ENCODE measurements around the gene OR6K3. TPM values are rescaled to one million over a fixed set of nuclear protein-coding genes. Genes with fewer than 3 reads are reported as not detected.

Gene OR6K3
- not detected for polyA plus RNA-seq
- long read RNA-seq, donor 1: 0 reads
- long read RNA-seq, donor 2: 0 reads
- long read RNA-seq, donor 3: 0 reads
- long read RNA-seq, donor 4: 0 reads
- long read RNA-seq, donor 5: 0 reads
- long read RNA-seq, donor 6: 0 reads
- long read RNA-seq, donor 7: 0 reads
- long read RNA-seq, donor 8: 0 reads
- long read RNA-seq, donor 9: 0 reads
- long read RNA-seq, donor 10: 0 reads
- long read RNA-seq, donor 11: 0 reads

DNA sequence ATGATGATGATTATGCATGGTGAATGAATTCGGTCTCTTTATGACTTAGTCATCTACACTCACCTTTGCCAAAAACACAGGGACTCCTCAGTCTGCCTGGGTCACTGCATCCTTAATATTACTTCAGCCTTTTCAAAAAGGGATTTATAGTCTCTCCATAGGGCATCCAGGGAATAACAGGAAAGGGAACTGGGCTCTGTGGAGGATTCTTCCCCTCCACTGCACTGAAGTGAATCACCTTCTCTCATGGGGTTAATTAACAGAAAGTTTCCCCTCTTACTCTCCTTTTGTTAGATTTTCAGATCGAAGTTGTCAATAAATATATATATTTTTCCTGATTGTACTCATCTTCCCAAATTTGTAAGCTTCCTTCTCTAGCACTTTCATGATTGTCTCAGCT, at the start of gene OR6K3:
Gene OR6K3 (minus strand): TSS at position 101 of the 400 bp plus-strand sequence. CDS start 2,605 bp downstream, outside the sequence.
- DNase-seq: no peak

GRCh38 chr1:158754420-158754819, 33.9 kb upstream of the OR6K3 start, which contains the start of gene OR6K6:
TSS of gene OR6K6 (plus strand) at chr1:158754720. CDS start at chr1:158754888, 168 bp downstream.
- DNase-seq: no peak
- no CpG with 5 or more reads among the region's 2 CpGs for WGBS (ENCODE audit: insufficient coverage, low lambda C conversion rate)

More for the DNA sequence above, at the start of gene OR6K3:
- H3K36me3 ChIP-seq (ENCODE audit: control insufficient read depth, insufficient read depth, low read length): no peaks in the 10 kb centered on the region
- no peaks in the 10 kb centered on the region for H3K27me3 ChIP-seq (ENCODE audit: control insufficient read depth, insufficient read depth, low read length)
- H3K27ac ChIP-seq (ENCODE audit: low read length): no peak within 1 kb of the TSS
- H3K9me3 ChIP-seq (ENCODE audit: control insufficient read depth, low read depth, low read length): no peaks in the 10 kb centered on the region
- H3K4me3 ChIP-seq (ENCODE audit: low read length): no peak within 1 kb of the TSS
- no peaks in the 10 kb centered on the region for H3K4me1 ChIP-seq (ENCODE audit: control insufficient read depth, insufficient read depth, low read length)
- WGBS (ENCODE audit: insufficient coverage, low lambda C conversion rate): 100% methylated on average over 2 of the region's 2 CpGs

GRCh38 chr1:158752155-158752712, 31.7 kb upstream of the OR6K3 start:
- DNase-seq: no peak
- Histone ChIP-seq H3K4me3 (ENCODE audit: low read length) (no peak overlapping the region), H3K36me3 (ENCODE audit: control insufficient read depth, insufficient read depth, low read length) (no peaks in the 10 kb centered on the region), H3K4me1 (ENCODE audit: control insufficient read depth, insufficient read depth, low read length) (no peaks in the 10 kb centered on the region), H3K27me3 (ENCODE audit: control insufficient read depth, insufficient read depth, low read length) (no peaks in the 10 kb centered on the region), H3K27ac (ENCODE audit: low read length) (no peak overlapping the region), H3K9me3 (ENCODE audit: control insufficient read depth, low read depth, low read length) (no peaks in the 10 kb centered on the region)
- WGBS (ENCODE audit: insufficient coverage, low lambda C conversion rate): no CpG with 5 or more reads among the region's 9 CpGs

More at GRCh38 chr1:158754420-158754819, 33.9 kb upstream of the OR6K3 start, which contains the start of gene OR6K6:
- no peaks in the 10 kb centered on the region for H3K36me3 ChIP-seq (ENCODE audit: control insufficient read depth, insufficient read depth, low read length)
- no peaks in the 10 kb centered on the region for H3K4me1 ChIP-seq (ENCODE audit: control insufficient read depth, insufficient read depth, low read length)
- no peaks in the 10 kb centered on the region for H3K27me3 ChIP-seq (ENCODE audit: control insufficient read depth, insufficient read depth, low read length)
- no peaks in the 10 kb centered on the region for H3K9me3 ChIP-seq (ENCODE audit: control insufficient read depth, low read depth, low read length)
- no peak within 1 kb of the TSS for H3K27ac ChIP-seq (ENCODE audit: low read length)
- no peak within 1 kb of the TSS for H3K4me3 ChIP-seq (ENCODE audit: low read length)

GRCh38 chr1:158735848-158736247, 15.3 kb upstream of the OR6K3 start:
- Histone ChIP-seq H3K27me3 (ENCODE audit: control insufficient read depth, insufficient read depth, low read length) (no peaks in the 10 kb centered on the region), H3K4me3 (ENCODE audit: low read length) (no peak overlapping the region), H3K4me1 (ENCODE audit: control insufficient read depth, insufficient read depth, low read length) (no peaks in the 10 kb centered on the region), H3K9me3 (ENCODE audit: control insufficient read depth, low read depth, low read length) (no peaks in the 10 kb centered on the region), H3K36me3 (ENCODE audit: control insufficient read depth, insufficient read depth, low read length) (no peaks in the 10 kb centered on the region), H3K27ac (ENCODE audit: low read length) (no peak overlapping the region)
- DNase-seq: no peak

- no peaks in the 10 kb centered on the region for H3K4me1 ChIP-seq (ENCODE audit: control insufficient read depth, insufficient read depth, low read length)
- H3K9me3 ChIP-seq (ENCODE audit: control insufficient read depth, low read depth, low read length): no peaks in the 10 kb centered on the region
- H3K27me3 ChIP-seq (ENCODE audit: control insufficient read depth, insufficient read depth, low read length): no peaks in the 10 kb centered on the region
- H3K27ac ChIP-seq (ENCODE audit: low read length): no peak overlapping the region
- DNase-seq: no peak
- H3K4me3 ChIP-seq (ENCODE audit: low read length): no peak overlapping the region
- WGBS (ENCODE audit: insufficient coverage, low lambda C conversion rate): 60% methylated on average over 1 of the region's 2 CpGs
- H3K36me3 ChIP-seq (ENCODE audit: control insufficient read depth, insufficient read depth, low read length): no peaks in the 10 kb centered on the region
Measured at GRCh38 chr1:158732524-158732923, 12.0 kb upstream of the OR6K3 start.

- no peaks in the 10 kb centered on the region for H3K9me3 ChIP-seq (ENCODE audit: control insufficient read depth, low read depth, low read length)
- H3K27me3 ChIP-seq (ENCODE audit: control insufficient read depth, insufficient read depth, low read length): no peaks in the 10 kb centered on the region
- no peak overlapping the region for H3K4me3 ChIP-seq (ENCODE audit: low read length)
- H3K36me3 ChIP-seq (ENCODE audit: control insufficient read depth, insufficient read depth, low read length): no peaks in the 10 kb centered on the region
- DNase-seq: no peak
- no CpG with 5 or more reads among the region's 4 CpGs for whole genome bisulfite sequencing (ENCODE audit: insufficient coverage, low lambda C conversion rate)
- H3K4me1 ChIP-seq (ENCODE audit: control insufficient read depth, insufficient read depth, low read length): no peaks in the 10 kb centered on the region
- H3K27ac ChIP-seq (ENCODE audit: low read length): no peak overlapping the region
Measured at GRCh38 chr1:158731707-158732106, 11.2 kb upstream of the OR6K3 start.

DNA sequence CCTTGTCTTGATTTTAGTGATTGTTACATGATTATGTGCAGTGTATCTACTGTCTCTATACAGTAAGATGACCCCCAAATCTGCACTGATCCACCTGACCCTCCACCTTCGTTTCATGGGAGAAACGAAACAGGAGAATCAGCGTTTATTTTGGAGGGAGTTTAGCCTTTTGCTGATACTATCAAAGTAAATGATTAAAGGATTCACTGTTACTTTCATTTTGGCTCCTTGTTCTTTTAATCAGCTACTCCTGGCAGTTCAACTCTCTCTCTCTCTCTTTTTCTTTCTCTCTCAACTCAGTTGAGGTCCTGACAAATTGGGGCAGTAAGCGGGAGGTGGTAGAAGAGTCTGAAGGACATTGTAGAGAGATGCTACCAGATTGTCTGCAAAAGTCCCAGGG, 9.9 kb upstream of the OR6K3 start:
- 27% methylated on average over 3 of the region's 4 CpGs for WGBS (ENCODE audit: insufficient coverage, low lambda C conversion rate)
- H3K27ac ChIP-seq (ENCODE audit: low read length): no peak overlapping the region

DNA sequence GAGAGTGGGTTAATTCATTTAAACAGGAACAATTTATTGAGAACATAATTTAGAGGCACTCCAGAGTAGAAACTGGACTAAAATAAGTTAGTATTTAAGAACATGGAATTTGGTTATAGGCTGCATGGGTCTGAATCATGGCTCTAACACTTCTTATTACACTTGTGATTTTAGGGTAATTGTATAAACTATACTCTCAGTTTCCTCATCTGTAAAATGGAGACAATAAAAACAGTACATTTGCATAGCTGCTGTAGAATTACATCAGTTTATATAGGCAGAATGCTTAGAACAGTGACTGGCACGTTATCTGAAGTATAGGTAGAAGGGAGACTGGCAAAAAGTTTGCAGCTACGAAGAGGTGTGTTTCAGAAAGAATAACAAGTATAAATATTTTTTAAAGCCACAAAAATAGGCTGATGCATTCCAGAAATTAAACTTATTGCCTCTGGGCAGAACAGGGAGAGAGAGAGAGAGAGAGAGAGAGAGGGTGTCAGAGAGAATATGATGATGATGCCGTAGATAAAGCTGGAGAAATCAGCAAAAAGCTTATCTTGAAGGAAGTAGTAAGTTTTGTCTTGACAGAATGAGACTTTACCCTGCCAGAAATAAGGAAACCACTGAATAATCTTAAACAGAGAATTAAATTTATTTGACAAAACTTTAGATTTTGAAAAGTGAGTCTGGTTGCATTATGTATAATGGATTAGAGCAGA, 8.1 kb upstream of the OR6K3 start:
- no peak for DNase-seq
- H3K9me3 ChIP-seq (ENCODE audit: control insufficient read depth, low read depth, low read length): no peaks in the 10 kb centered on the region
- no peak overlapping the region for H3K4me3 ChIP-seq (ENCODE audit: low read length)
- no peaks in the 10 kb centered on the region for H3K4me1 ChIP-seq (ENCODE audit: control insufficient read depth, insufficient read depth, low read length)
- WGBS (ENCODE audit: insufficient coverage, low lambda C conversion rate): no CpG with 5 or more reads among the region's 3 CpGs
- H3K36me3 ChIP-seq (ENCODE audit: control insufficient read depth, insufficient read depth, low read length): no peaks in the 10 kb centered on the region
- H3K27me3 ChIP-seq (ENCODE audit: control insufficient read depth, insufficient read depth, low read length): no peaks in the 10 kb centered on the region
- H3K27ac ChIP-seq (ENCODE audit: low read length): no peak overlapping the region

More for the DNA sequence above, 9.9 kb upstream of the OR6K3 start:
- Histone ChIP-seq H3K27me3 (ENCODE audit: control insufficient read depth, insufficient read depth, low read length) (no peaks in the 10 kb centered on the region), H3K36me3 (ENCODE audit: control insufficient read depth, insufficient read depth, low read length) (no peaks in the 10 kb centered on the region), H3K9me3 (ENCODE audit: control insufficient read depth, low read depth, low read length) (no peaks in the 10 kb centered on the region), H3K4me3 (ENCODE audit: low read length) (no peak overlapping the region), H3K4me1 (ENCODE audit: control insufficient read depth, insufficient read depth, low read length) (no peaks in the 10 kb centered on the region)
- DNase-seq: no peak

DNA sequence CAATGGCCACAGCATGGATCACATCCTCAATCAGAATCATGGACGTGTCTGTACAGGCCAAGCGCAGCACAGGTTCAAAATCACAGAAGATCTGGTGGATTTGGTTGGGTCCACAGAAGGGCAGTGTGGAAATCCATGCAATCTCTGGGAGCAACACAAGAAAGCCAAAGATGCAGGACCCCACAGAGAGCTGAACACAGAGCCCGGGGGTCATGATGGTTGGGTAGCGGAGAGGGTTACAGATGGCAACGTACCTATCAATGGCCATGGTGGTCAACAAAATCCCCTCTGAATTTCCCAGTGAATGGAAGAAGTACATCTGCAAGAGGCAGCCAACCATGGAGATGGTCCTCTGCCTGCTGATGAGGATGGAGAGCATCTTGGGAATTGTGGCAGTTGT, 3.9 kb upstream of the OR6K3 start:
- Histone ChIP-seq H3K4me1 (ENCODE audit: control insufficient read depth, insufficient read depth, low read length) (no peaks in the 10 kb centered on the region), H3K27ac (ENCODE audit: low read length) (no peak overlapping the region), H3K27me3 (ENCODE audit: control insufficient read depth, insufficient read depth, low read length) (no peaks in the 10 kb centered on the region), H3K4me3 (ENCODE audit: low read length) (no peak overlapping the region), H3K36me3 (ENCODE audit: control insufficient read depth, insufficient read depth, low read length) (no peaks in the 10 kb centered on the region), H3K9me3 (ENCODE audit: control insufficient read depth, low read depth, low read length) (no peaks in the 10 kb centered on the region)
- DNase-seq: no peak
- WGBS (ENCODE audit: insufficient coverage, low lambda C conversion rate): no CpG with 5 or more reads among the region's 5 CpGs

- Histone ChIP-seq H3K9me3 (ENCODE audit: control insufficient read depth, low read depth, low read length) (no peaks in the 10 kb centered on the region), H3K27ac (ENCODE audit: low read length) (no peak overlapping the region), H3K27me3 (ENCODE audit: control insufficient read depth, insufficient read depth, low read length) (no peaks in the 10 kb centered on the region), H3K4me1 (ENCODE audit: control insufficient read depth, insufficient read depth, low read length) (no peaks in the 10 kb centered on the region), H3K4me3 (ENCODE audit: low read length) (no peak overlapping the region), H3K36me3 (ENCODE audit: control insufficient read depth, insufficient read depth, low read length) (no peaks in the 10 kb centered on the region)
- no CpG with 5 or more reads among the region's 3 CpGs for WGBS (ENCODE audit: insufficient coverage, low lambda C conversion rate)
- no peak for DNase-seq
Measured at GRCh38 chr1:158719664-158720063, 856 bp downstream of the OR6K3 start.

Data from large intestine (tissue), 12 donors.